ENCODE results near the gene PLG. TPM values are rescaled to one million over a fixed set of nuclear protein-coding genes. Genes with fewer than 3 reads are reported as not detected.

PLG gene
- total RNA-seq, 1 donor from 2014 or later, result 1.9 TPM

GRCh38 chr6:160756021-160756420, 54.0 kb downstream of the PLG start:
- no peak overlapping the region for H3K4me3 Mint-ChIP-seq (ENCODE audit: low read depth)
- H3K27me3 Mint-ChIP-seq, result no peaks in the 10 kb centered on the region
- TF ChIP-seq CTCF (IDR thresholded peaks at IDR 0.05; ENCODE audit: unreplicated experiment), result no peak
- H3K4me1 Mint-ChIP-seq (ENCODE audit: low read depth), result no peaks in the 10 kb centered on the region
- H3K9me3 Mint-ChIP-seq (ENCODE audit: low read depth), result no peaks in the 10 kb centered on the region
- DNase-seq (ENCODE audit: low spot score, unreplicated experiment), result no peak
- no peak overlapping the region for H3K27ac Mint-ChIP-seq
- H3K36me3 Mint-ChIP-seq (ENCODE audit: insufficient read depth), result no peaks in the 10 kb centered on the region

- TF ChIP-seq CTCF (IDR thresholded peaks at IDR 0.05; ENCODE audit: unreplicated experiment), result no peak
- H3K4me3 Mint-ChIP-seq (ENCODE audit: low read depth), result no peak overlapping the region
- DNase-seq (ENCODE audit: low spot score, unreplicated experiment), result no peak
- no peaks in the 10 kb centered on the region for H3K4me1 Mint-ChIP-seq (ENCODE audit: low read depth)
- H3K36me3 Mint-ChIP-seq (ENCODE audit: insufficient read depth), result no peaks in the 10 kb centered on the region
- H3K27ac Mint-ChIP-seq, result no peak overlapping the region
- H3K27me3 Mint-ChIP-seq, result no peaks in the 10 kb centered on the region
- peaks cover 4% of the 10 kb centered on the region for H3K9me3 Mint-ChIP-seq (ENCODE audit: low read depth)
Measured at GRCh38 chr6:160756871-160757270, 54.8 kb downstream of the PLG start.

- Mint-ChIP-seq H3K27ac (no peak overlapping the region), H3K27me3 (peaks cover 7% of the 10 kb centered on the region), H3K4me1 (ENCODE audit: low read depth) (peaks cover 2% of the 10 kb centered on the region), H3K4me3 (ENCODE audit: low read depth) (no peak overlapping the region), H3K36me3 (ENCODE audit: insufficient read depth) (peaks cover 2% of the 10 kb centered on the region), H3K9me3 (ENCODE audit: low read depth) (peaks cover 11% of the 10 kb centered on the region)
- DNase-seq (ENCODE audit: low spot score, unreplicated experiment), result no peak
- no peak for TF ChIP-seq CTCF (IDR thresholded peaks at IDR 0.05; ENCODE audit: unreplicated experiment)
Measured at GRCh38 chr6:160764847-160765246, 62.8 kb downstream of the PLG start.

- no peak for DNase-seq (ENCODE audit: low spot score, unreplicated experiment)
- Mint-ChIP-seq H3K36me3 (ENCODE audit: insufficient read depth) (peaks cover 2% of the 10 kb centered on the region), H3K4me1 (ENCODE audit: low read depth) (peaks cover 2% of the 10 kb centered on the region), H3K9me3 (ENCODE audit: low read depth) (peaks cover 11% of the 10 kb centered on the region), H3K4me3 (ENCODE audit: low read depth) (no peak overlapping the region), H3K27ac (no peak overlapping the region), H3K27me3 (peaks cover 7% of the 10 kb centered on the region)
- TF ChIP-seq CTCF (IDR thresholded peaks at IDR 0.05; ENCODE audit: unreplicated experiment), result peak; percentile 17
Measured at GRCh38 chr6:160765412-160765811, 63.4 kb downstream of the PLG start.

- Mint-ChIP-seq H3K27me3 (peaks cover 7% of the 10 kb centered on the region), H3K4me3 (ENCODE audit: low read depth) (peak overlapping the region; percentile 93), H3K27ac (no peak overlapping the region), H3K9me3 (ENCODE audit: low read depth) (peaks cover 9% of the 10 kb centered on the region), H3K4me1 (ENCODE audit: low read depth) (peaks cover 2% of the 10 kb centered on the region), H3K36me3 (ENCODE audit: insufficient read depth) (peaks cover 2% of the 10 kb centered on the region)
- TF ChIP-seq CTCF (IDR thresholded peaks at IDR 0.05; ENCODE audit: unreplicated experiment), result no peak
- no peak for DNase-seq (ENCODE audit: low spot score, unreplicated experiment)
Measured at GRCh38 chr6:160766657-160766988, 64.6 kb downstream of the PLG start.

Data from progenitor cell of endocrine pancreas (in vitro differentiated cells).